Astrocyte (in vitro differentiated cells and primary cell): Measurements from ENCODE around the gene ABCC11. TPM values are rescaled to one million over a fixed set of nuclear protein-coding genes. Genes with fewer than 3 reads are reported as not detected.

Source experiments
- DNase-seq: peaks from one replicate; pipeline ENCODE4 v3.0.0-alpha.2; 2010; ENCODE audit warnings: low read depth
- FAIRE-seq: peaks from 2 replicates; lab custom pipeline; 2011; peaks lifted over from hg19 to GRCh38; lab: Jason Lieb, UNC
- H2AFZ ChIP-seq: 2 replicates; pipeline ENCODE4 v1.6.0; 2012; ENCODE audit warnings: low read depth, low read length, inconsistent platforms
- H3K27ac ChIP-seq: 2 replicates; pipeline ENCODE4 v1.5.1; 2011; ENCODE audit warnings: low read depth, low read length, inconsistent platforms
- H3K27me3 ChIP-seq: 2 replicates; pipeline ENCODE4 v1.6.0; 2011; ENCODE audit warnings: low read length, inconsistent platforms; ENCODE audit not compliant: insufficient read depth
- H3K36me3 ChIP-seq: 2 replicates; pipeline ENCODE4 v1.5.1; 2011; ENCODE audit warnings: low read length, inconsistent platforms; ENCODE audit not compliant: insufficient read depth
- H3K4me1 ChIP-seq: 2 replicates; pipeline ENCODE4 v1.5.1; 2011; ENCODE audit warnings: low read length, inconsistent platforms; ENCODE audit not compliant: insufficient read depth
- H3K4me2 ChIP-seq: 2 replicates; pipeline ENCODE4 v1.6.0; 2012; ENCODE audit warnings: low read length, inconsistent platforms
- H3K4me3 ChIP-seq: 2 replicates; pipeline ENCODE4 v1.5.1; 2011; ENCODE audit warnings: low read depth, mild to moderate bottlenecking, low read length, inconsistent platforms; ENCODE audit not compliant: insufficient read depth
- H3K79me2 ChIP-seq: 2 replicates; pipeline ENCODE4 v1.6.0; 2012; ENCODE audit warnings: mild to moderate bottlenecking, low read length, inconsistent platforms; ENCODE audit not compliant: insufficient read depth
- H3K9ac ChIP-seq: 2 replicates; pipeline ENCODE4 v1.6.0; 2012; ENCODE audit warnings: mild to moderate bottlenecking, low read length, inconsistent platforms
- H3K9me3 ChIP-seq: 2 replicates; pipeline ENCODE4 v1.5.1; 2012; ENCODE audit warnings: low read depth, mild to moderate bottlenecking, low read length, inconsistent platforms; ENCODE audit not compliant: insufficient read depth
- H4K20me1 ChIP-seq: 2 replicates; pipeline ENCODE4 v1.6.0; 2012; ENCODE audit warnings: low read length, inconsistent platforms; ENCODE audit not compliant: insufficient read depth
- H3K27ac Mint-ChIP-seq: one replicate; pipeline ENCODE4 v1.8.0; 2021; ENCODE audit warnings: mild to moderate bottlenecking, mixed read lengths; ENCODE audit not compliant: unreplicated experiment
- H3K27me3 Mint-ChIP-seq: one replicate; pipeline ENCODE4 v1.8.0; 2021; ENCODE audit warnings: low read depth, mixed read lengths; ENCODE audit not compliant: unreplicated experiment
- H3K36me3 Mint-ChIP-seq: one replicate; pipeline ENCODE4 v1.8.0; 2021; ENCODE audit warnings: low read depth, mixed read lengths; ENCODE audit not compliant: unreplicated experiment
- H3K4me1 Mint-ChIP-seq: one replicate; pipeline ENCODE4 v1.8.0; 2021; ENCODE audit warnings: low read depth, mixed read lengths; ENCODE audit not compliant: unreplicated experiment
- H3K4me3 Mint-ChIP-seq: one replicate; pipeline ENCODE4 v1.8.0; 2021; ENCODE audit warnings: mild to moderate bottlenecking, moderate library complexity, mixed read lengths; ENCODE audit not compliant: unreplicated experiment
- H3K9me3 Mint-ChIP-seq: one replicate; pipeline ENCODE4 v1.8.0; 2021; ENCODE audit warnings: mild to moderate bottlenecking, mixed read lengths; ENCODE audit not compliant: unreplicated experiment
- CTCF ChIP-seq: IDR thresholded peaks from 2 replicates; pipeline ENCODE4 v1.5.1; 2011; ENCODE audit warnings: low read depth, mild to moderate bottlenecking, inconsistent platforms, low read length, moderate library complexity; ENCODE audit not compliant: insufficient read depth
- EZH2 ChIP-seq: IDR thresholded peaks from 2 replicates; pipeline ENCODE4 v1.6.1; 2012; ENCODE audit warnings: mild to moderate bottlenecking, low read length, inconsistent platforms; ENCODE audit not compliant: insufficient read depth
- total RNA-seq: library from RNA; stranded (reverse); gene quantifications from 2 replicates; pipeline ENCODE4 v1.2.1, GENCODE V29; 2021

The ABCC11 gene
- total RNA-seq, 1 donor from 2014 or later = 0.32 TPM

GRCh38 chr16:48261569-48261968, 14.2 kb upstream of the ABCC11 start:
- Histone ChIP-seq H3K4me3 (no peak overlapping the region), H3K4me2 (no peak overlapping the region), H3K9ac (no peak overlapping the region), H2AFZ (no peak overlapping the region), H3K27me3 (no peaks in the 10 kb centered on the region), H4K20me1 (peaks cover 6% of the 10 kb centered on the region), H3K27ac (no peak overlapping the region), H3K79me2 (no peaks in the 10 kb centered on the region), H3K4me1 (no peaks in the 10 kb centered on the region), H3K9me3 (no peaks in the 10 kb centered on the region), H3K36me3 (peaks cover 33% of the 10 kb centered on the region)
- DNase-seq (no peak), FAIRE-seq (no peak)
- TF ChIP-seq EZH2 (no peak), CTCF (no peak)
- H3K36me3 Mint-ChIP-seq = peaks cover 23% of the 10 kb centered on the region
- no peaks in the 10 kb centered on the region for H3K27me3 Mint-ChIP-seq
- H3K9me3 Mint-ChIP-seq = no peaks in the 10 kb centered on the region
- H3K4me1 Mint-ChIP-seq = no peaks in the 10 kb centered on the region
- no peak overlapping the region for H3K4me3 Mint-ChIP-seq
- no peak overlapping the region for H3K27ac Mint-ChIP-seq

GRCh38 chr16:48256579-48257177, 9.3 kb upstream of the ABCC11 start:
- Histone ChIP-seq H3K4me3 (no peak overlapping the region), H3K36me3 (peaks cover 28% of the 10 kb centered on the region), H3K4me1 (no peaks in the 10 kb centered on the region), H3K4me2 (no peak overlapping the region), H3K79me2 (peaks cover 16% of the 10 kb centered on the region), H2AFZ (no peak overlapping the region), H3K9me3 (no peaks in the 10 kb centered on the region), H3K9ac (no peak overlapping the region), H3K27me3 (no peaks in the 10 kb centered on the region), H4K20me1 (peaks cover 23% of the 10 kb centered on the region), H3K27ac (no peak overlapping the region)
- DNase-seq = no peak
- no peak overlapping the region for H3K27ac Mint-ChIP-seq
- H3K4me1 Mint-ChIP-seq = no peaks in the 10 kb centered on the region
- H3K36me3 Mint-ChIP-seq = peaks cover 15% of the 10 kb centered on the region
- H3K9me3 Mint-ChIP-seq = no peaks in the 10 kb centered on the region
- no peaks in the 10 kb centered on the region for H3K27me3 Mint-ChIP-seq
- H3K4me3 Mint-ChIP-seq = no peak overlapping the region
- TF ChIP-seq CTCF (no peak), EZH2 (no peak)
- FAIRE-seq = no peak

DNA sequence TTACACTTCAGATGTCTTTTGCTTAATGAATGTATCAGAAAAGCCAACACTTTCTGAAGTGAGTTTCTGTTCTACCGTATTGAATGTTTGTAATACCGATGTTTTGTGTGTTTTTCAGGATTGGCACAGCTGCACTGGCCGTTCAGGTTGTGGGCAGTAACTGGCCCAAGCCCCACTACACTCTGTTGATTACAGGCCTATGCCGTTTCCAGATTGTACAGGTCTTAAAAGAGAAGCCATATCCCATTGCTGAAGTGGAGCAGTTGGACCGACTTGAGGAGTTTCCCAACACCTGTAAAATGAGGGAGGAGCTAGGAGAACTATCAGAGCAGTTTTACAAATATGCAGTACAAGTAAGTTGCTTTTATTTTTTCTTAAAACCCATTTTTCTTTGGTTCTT, 4.7 kb upstream of the ABCC11 start:
- peaks cover 9% of the 10 kb centered on the region for H3K36me3 Mint-ChIP-seq
- H3K4me1 Mint-ChIP-seq = peaks cover 3% of the 10 kb centered on the region
- no peaks in the 10 kb centered on the region for H3K9me3 Mint-ChIP-seq
- no peaks in the 10 kb centered on the region for H3K27me3 Mint-ChIP-seq
- no peak for DNase-seq
- no peak overlapping the region for H3K4me3 ChIP-seq
- peaks cover 61% of the 10 kb centered on the region for H3K79me2 ChIP-seq
- TF ChIP-seq EZH2 = no peak
- TF ChIP-seq CTCF = no peak
- no peak overlapping the region for H3K27ac Mint-ChIP-seq
- H3K9ac ChIP-seq = no peak overlapping the region
- H2AFZ ChIP-seq = no peak overlapping the region
- no peak overlapping the region for H3K4me2 ChIP-seq
- H3K27ac ChIP-seq = no peak overlapping the region
- no peaks in the 10 kb centered on the region for H3K27me3 ChIP-seq
- no peak overlapping the region for H3K4me3 Mint-ChIP-seq
- no peaks in the 10 kb centered on the region for H3K4me1 ChIP-seq
- H3K36me3 ChIP-seq = peaks cover 16% of the 10 kb centered on the region
- no peaks in the 10 kb centered on the region for H3K9me3 ChIP-seq
- peaks cover 58% of the 10 kb centered on the region for H4K20me1 ChIP-seq
- FAIRE-seq = no peak
